GM12874 (cell line): ENCODE measurements around the gene GDAP2.

Source experiments
- TF ChIP-seq, protein P1 (sequence below): IDR thresholded peaks from 2 replicates; pipeline ENCODE4 v1.5.1; 2011; ENCODE audit warnings: low read depth, mild to moderate bottlenecking, control low read depth, low read length, moderate library complexity; ENCODE audit not compliant: insufficient read depth

The GDAP2 gene

DNA sequence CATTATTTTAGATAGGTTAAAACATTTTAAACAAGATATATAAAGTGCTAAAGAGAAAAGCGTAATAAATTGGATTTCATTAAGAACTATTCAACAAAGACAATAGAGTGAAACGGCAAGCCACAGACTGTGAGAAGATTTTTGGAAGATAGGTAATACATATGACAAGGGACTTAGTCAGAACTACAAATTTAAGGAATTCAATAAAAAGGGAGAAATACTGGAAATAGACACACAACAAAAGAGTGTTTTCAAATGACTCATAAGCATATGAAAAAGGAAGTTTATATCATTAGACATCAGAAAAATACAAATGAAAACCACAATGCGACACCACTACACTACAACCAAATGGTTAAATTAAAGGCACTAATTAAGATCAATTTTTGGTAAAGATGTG is 90.5 kb downstream of the GDAP2 start:
- TF ChIP-seq, protein P1, sequence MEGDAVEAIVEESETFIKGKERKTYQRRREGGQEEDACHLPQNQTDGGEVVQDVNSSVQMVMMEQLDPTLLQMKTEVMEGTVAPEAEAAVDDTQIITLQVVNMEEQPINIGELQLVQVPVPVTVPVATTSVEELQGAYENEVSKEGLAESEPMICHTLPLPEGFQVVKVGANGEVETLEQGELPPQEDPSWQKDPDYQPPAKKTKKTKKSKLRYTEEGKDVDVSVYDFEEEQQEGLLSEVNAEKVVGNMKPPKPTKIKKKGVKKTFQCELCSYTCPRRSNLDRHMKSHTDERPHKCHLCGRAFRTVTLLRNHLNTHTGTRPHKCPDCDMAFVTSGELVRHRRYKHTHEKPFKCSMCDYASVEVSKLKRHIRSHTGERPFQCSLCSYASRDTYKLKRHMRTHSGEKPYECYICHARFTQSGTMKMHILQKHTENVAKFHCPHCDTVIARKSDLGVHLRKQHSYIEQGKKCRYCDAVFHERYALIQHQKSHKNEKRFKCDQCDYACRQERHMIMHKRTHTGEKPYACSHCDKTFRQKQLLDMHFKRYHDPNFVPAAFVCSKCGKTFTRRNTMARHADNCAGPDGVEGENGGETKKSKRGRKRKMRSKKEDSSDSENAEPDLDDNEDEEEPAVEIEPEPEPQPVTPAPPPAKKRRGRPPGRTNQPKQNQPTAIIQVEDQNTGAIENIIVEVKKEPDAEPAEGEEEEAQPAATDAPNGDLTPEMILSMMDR = no peak

DNA sequence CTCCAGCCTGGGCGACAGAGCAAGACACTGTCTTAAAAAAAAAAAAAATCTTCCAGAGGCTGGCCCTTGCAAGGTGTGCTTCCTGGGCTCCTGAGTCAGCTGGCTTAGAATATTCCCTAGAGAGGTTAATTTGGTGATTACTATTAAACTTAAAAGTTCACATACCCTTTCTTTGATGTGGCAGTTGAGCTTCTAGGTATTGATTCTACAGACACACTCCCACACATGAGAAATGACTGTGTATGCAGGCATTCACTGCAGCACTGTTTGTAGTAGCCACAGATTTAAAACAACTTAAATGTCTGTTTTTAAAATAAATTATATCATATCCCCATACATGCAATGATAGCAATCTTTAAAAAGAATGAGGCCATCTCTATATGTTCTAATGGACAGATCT is 93.4 kb downstream of the GDAP2 start:
- TF ChIP-seq, protein P1 = no peak

DNA sequence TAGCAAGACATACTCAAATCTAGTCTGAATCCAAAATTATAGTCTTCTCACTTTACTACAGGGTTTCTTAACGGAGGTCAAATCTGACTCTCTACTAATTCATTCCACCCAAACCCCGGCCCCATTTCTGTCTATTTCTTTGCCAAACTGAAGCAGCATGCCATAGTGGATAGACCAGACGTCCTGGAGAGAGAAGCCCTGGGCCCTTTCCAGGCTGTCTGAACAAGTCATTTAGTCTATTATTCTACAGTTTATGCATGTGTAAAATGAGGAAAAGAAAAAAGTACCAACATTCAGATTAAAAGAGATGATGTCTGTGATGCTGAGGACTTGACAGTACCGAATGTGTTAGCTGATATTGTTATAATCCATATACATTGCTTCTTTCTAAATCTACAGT is 95.0 kb downstream of the GDAP2 start:
- TF ChIP-seq, protein P1 = no peak

DNA sequence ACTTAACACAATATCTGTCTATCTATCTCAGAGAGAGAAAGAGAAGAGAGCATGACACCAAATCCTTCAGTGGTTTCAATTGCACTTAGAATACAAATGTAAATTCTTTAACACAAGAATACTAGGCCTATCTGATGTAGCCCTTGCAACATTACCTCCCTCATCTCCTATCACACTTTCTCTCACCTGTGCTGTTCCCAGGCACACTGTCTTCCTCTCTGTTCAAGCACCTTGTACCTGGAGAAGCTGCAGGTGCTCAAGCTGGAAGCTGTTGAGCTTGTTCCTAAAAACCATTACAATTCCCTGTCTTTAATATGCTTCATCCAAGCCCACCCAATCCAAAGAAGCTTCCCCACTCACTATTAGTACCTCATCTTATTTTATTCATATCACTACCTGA is 97.0 kb downstream of the GDAP2 start:
- TF ChIP-seq, protein P1 = no peak

DNA sequence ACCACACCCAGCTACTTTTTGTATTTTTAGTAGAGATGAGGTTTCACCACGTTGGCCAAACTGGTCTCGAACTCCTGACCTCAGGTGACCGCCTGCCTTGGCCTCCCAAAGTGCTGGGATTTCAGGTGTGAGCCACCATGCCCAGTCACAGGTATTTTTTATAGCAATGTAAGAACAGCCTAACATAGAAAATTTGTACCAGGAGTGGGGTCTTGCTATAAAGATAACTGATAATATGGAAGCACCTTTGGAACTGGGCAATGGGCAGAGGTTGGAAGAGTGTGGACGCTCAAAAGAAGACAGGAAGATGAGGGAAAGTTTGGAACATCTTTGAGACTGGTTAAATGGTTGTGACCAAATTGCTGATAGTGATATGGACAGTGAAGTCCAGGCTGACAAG is 99.2 kb downstream of the GDAP2 start:
- TF ChIP-seq, protein P1 = no peak

DNA sequence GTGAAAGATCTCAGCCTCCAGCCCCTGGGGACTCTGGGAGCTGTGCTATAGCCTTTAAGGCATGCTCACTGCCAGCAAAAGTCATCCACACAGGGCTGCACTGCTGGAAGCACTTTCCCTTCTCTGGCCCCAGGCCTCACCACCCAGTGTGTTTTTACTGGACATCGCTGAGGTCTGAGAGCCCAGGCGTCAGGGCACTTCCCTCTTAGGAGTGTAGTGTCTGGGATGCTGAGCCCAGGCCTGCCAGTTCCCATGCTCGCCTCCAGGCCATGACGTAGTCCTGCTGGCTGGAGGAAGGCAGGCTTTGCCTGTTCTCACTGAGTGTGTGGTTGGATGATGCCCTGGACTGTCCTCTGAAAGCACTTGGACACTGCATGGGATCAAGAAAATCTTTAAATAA is 101.2 kb downstream of the GDAP2 start:
- TF ChIP-seq, protein P1 = no peak

DNA sequence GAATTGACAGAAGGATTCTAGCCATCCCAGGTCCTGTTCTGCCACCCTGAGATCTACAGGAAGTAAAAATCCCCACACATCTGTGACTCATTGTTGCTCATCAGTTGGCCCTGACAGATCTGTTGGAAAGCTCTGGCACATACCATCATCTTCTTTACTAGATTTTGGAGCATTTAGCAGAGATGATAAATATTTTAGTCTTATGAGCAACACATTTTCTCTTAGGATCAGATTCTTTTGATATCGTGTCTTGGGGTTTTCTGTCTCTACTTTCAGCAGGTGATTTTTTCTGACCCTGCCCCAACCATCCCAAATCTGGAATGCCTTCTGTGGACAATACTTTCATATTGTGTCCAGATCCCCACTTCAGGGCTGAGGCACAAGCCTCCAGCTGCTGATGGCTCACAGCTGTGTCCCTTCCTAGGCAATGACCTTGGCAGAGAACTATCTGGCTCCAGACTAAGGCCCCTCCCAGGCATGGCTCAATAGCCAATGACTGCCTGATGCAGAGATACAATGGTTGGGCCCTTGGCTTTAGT is 102.8 kb downstream of the GDAP2 start:
- TF ChIP-seq, protein P1 = no peak
